CD1c-positive myeloid dendritic cell (primary cell): ENCODE data around the gene CCDC110.
"Not testable (repeated sequence)": the region's sequence is repeated elsewhere in the genome, so short reads cannot be mapped to it uniquely, and the experiment has no call there.

ENCODE experiments used
- DNase-seq: peaks from one replicate; pipeline ENCODE4 v3.0.0-alpha.2; 2016; ENCODE audit errors: extremely low spot score

The CCDC110 gene

DNA sequence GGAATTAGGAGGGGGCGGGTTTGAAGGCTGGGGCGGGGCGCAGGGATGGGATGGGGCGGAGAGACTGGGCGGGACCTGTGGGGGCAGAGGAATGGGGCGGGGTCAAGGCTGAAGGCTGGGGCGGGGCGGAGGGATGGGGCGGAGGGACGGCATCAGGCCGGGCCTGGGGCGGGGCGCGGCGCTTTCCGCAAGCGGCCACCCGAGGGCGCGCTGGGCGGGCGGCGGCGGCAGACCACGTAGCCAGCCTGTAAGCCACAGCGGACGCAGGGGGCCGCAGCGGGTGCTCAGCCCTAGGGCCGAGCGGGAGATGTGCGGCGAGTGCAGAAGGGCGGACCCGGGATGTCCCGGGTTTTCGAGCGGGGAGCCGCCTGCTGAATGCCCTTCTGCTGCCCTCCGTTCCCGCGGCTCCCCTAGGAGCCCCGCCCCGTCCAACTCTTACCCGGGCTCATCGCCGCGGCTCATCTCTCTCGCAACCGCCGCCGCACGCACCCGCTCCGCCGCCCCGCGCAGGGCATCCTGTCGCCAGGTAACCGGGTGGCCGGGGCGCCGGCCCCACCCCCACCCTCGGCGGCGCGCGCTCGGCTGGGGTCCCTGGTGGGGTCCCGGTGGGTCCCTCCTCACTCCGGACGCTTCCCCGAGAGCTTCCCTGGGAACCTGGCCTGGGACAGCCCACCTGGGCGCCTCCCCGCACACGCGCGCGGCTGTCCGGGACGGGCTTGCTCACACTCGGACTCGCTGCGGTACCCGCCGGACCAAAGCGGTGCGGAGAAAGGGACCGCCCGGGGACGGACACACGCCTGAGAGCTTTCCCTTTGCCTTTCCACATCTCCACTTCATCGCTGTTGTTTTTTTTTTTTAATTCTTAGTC is at the start of gene CCDC110:
Gene CCDC110 (minus strand): TSS at position 499 of the 868 bp plus-strand sequence. CDS start 50 bp downstream, at position 449.
- DNase-seq = peak; percentile 87

DNA sequence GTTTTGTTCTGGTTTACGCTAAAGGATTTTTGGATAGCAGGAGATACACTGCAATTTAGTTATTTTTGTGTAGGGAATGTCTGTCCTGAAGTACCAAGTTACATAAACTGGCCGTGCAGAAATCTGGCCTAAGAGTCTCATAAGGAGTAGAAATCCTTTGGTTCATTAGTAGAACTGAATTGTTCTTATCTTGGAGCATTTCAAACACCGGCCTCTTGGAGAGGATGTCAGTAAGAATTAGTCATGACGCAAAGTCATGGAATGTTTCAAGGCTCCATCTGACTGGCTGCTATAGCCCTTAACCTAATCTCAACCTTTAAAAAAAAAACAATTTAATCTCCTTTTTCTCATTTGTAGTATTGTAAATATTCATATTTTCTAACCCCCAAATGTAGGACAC is 48.6 kb upstream of the CCDC110 start:
- no peak for DNase-seq

DNA sequence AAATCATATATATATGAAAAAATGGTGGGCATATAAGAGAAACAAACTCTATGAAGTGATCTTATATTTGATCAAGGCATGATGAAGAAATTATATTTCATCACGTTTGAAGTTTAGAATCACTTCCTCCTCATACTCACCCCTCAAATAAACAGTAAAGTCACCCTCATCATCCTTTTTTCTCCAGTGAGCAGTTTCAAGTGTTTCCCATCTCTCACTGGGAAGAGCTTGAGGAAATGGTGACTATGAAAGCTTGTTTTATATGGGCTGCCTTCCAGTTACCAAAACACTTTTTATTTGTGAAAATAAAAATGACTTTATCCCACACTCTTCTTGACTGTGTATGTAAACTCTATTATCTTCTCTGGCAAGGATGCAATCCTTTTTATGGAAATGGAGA is 47.0 kb upstream of the CCDC110 start:
- no peak for DNase-seq

- DNase-seq = no peak
Measured at GRCh38 chr4:185518069-185518468, 46.5 kb upstream of the CCDC110 start.

DNA sequence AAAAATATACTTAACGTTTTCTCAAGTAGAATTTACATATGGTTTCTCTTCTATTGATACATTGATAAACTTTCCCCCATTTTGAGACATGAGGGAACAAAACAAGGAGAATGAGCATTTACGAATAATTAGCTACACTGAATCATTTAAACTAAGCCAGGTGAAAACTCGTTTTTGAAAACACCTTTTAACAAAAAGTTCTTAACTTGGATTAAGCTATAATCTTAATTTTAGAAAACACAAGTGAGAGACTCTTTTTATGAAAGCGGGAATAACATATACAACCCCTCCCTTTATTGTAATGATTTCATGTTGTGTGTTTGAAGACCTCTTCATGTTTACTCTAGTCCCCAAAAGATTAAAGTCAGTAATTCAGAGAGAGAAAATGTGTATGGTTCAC is 43.7 kb upstream of the CCDC110 start:
- no peak for DNase-seq

DNA sequence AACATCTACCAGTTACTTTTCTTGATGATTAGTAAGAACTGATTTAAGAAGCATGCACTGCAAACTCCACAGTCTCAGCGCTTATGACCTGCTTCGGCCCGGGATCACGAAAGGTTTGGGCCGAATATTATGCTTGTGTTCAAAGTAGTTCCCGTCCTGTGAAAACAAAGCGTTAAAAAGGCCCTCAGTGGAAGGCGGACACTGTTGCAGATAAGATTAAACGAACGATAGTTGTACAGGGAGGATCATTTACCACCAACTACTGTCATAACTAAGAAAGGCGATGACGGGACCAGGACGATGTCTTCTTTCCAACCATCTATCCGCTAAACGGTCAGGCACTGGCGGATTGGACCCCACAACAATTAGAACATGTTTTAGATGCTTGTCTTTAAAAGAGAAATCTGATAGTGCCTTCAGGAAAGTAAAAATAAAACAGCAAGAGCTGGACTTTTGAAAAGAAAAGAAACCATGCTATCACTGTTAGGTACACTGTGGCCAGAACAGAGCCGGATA is 42.7 kb upstream of the CCDC110 start:
- no peak for DNase-seq

DNA sequence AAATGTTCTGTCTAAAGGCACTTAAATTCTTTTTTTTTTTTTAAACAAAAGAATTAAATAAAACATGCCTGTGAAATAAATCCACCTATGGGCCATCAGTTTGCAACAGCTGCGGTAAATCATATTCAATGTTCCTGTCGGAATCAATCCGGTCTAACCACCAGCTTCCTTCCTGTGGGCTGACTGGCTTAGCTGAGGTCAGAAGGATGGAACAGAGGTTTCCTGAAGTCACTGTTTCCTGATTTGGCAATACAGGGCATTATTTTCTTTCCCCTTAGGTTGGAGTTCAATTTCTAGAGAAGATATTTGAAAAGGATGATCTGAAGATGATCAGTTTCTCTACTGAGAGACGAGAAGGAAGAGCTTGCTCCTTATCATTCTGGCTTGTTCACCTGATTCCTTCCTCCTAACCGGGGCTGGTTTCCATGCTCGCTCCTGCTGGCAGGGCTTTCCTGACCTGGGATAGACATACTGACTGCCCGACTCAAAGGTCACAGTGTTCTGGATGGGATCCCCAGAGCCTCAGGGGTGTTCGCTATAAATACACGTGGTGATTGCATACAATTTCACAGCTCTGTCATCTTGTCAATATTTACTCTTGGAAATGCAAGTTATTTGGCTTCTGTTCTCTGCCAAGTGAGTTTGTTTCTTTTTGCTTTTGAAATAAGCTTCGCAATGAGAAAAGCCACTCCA is 42.1 kb upstream of the CCDC110 start:
- peak; percentile 9 for DNase-seq

DNA sequence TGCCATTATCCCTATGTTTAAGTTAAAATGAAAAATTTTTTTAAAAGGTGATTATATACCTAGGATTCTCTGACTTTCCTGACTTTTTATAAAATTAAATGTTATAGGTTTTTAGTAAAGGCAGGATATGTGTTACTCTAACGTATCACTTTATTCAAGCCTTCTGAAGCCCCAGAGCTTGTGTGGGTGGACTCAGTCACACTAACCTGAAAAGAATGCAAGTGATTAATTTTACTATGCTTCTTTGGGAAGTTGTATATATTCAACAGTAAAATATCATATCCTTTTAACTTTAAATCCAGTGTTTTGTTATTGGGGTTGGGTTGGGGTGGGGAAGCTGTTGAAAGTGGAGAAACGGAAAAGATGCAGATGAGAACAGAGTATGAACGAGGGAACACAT is 41.0 kb upstream of the CCDC110 start:
- no peak for DNase-seq

DNA sequence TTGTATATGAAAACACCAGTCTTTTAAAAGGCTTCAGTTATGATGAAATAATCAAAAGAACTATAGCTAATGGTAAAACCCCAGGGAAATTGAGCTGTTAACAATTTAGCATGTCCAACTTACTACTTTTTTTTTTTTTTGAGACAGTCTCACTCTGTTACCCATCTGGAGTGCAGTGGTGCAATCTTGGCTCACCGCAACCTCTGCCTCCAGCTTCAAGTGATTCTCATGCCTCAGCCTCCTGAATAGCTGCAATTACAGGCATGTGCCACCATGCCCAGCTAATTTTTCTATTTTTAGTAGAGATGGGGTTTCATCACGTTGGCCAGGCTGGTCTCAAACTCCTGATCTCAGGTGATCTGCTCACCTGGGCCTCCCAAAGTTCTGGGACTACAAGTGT is 39.7 kb upstream of the CCDC110 start:
- DNase-seq = not testable (repeated sequence)

DNA sequence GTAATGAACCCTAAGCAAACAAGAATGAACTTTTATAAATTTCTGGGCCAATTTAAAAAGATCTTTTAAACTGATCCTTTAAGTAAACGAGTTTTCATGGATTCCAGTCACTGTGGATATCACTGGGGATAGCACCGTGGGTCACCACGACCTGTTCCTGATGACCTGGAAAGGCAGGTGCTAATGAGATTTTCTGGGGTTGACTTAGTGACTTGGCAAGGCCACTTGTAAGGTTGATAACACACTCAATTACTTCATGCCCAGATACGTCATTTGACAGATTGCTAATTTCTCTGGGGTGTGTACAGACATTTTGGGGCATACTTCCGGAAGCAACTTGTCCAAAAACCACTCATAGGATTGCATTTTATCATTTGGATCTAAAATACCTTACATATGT is 39.3 kb upstream of the CCDC110 start:
- no peak for DNase-seq

- no peak for DNase-seq
Measured at GRCh38 chr4:185508181-185508580, 36.6 kb upstream of the CCDC110 start.

- DNase-seq = no peak
Measured at GRCh38 chr4:185506422-185506821, 34.9 kb upstream of the CCDC110 start.

- DNase-seq = no peak
Measured at GRCh38 chr4:185504098-185505047, 32.8 kb upstream of the CCDC110 start.

- no peak for DNase-seq
Measured at GRCh38 chr4:185502386-185502785, 30.9 kb upstream of the CCDC110 start.

GRCh38 chr4:185500576-185500975 is 29.0 kb upstream of the CCDC110 start:
- no peak for DNase-seq

DNA sequence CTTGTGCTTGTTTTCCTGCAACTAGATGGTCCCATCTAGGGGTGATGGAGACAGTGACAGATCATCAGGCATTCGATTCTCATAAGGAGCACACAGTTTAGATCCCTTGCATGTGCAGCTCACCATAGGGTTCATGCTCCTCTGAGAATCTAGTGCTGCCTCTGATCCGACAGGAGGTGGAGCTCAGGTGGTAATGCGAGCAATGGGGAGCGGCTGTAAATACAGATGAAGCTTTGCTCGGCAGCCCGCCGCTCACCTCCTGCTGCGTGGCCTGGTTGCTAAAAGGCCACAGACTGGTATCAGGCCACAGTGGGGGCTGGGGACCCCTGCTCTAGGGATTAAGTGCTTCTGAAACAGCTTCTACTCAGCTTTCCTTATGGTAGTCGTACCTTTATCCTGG is 28.5 kb upstream of the CCDC110 start:
- no peak for DNase-seq

DNA sequence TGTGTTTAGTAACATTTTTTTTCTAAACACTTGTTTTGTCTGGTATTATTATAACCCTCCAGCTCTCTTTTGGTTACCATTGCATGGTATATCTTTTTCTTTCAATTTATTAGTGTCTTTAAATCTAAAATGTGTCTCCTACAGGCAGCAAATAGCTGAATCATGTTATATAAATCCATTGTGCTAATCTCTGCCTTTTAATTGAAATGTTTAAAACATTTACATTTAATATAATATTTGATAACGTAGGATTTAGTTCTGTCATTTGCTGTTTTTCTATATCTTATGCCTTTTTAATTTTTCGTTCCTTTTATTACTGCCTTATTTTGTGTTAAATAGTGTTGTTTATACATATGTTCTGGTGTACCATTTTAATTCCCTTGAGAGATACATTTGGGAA is 17.1 kb upstream of the CCDC110 start:
- no peak for DNase-seq

DNA sequence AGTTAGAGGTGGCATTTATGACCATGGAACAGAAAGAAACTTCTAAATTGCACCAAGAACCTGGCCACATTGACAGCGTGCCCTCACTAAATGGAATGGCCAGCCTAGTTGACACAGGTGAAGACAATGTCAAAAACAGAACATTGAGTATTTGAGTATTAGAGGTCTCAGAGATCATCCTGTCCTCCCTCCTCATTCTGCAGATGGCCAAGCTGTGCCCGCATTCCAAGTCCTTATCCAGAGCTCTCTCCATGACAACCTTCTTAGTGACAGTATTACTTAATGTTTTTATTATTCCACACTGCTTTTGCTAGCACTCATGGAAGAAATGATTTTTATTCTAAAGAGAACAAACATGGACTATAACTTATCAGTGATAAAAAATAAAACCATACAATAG is 9.9 kb upstream of the CCDC110 start:
- no peak for DNase-seq

DNA sequence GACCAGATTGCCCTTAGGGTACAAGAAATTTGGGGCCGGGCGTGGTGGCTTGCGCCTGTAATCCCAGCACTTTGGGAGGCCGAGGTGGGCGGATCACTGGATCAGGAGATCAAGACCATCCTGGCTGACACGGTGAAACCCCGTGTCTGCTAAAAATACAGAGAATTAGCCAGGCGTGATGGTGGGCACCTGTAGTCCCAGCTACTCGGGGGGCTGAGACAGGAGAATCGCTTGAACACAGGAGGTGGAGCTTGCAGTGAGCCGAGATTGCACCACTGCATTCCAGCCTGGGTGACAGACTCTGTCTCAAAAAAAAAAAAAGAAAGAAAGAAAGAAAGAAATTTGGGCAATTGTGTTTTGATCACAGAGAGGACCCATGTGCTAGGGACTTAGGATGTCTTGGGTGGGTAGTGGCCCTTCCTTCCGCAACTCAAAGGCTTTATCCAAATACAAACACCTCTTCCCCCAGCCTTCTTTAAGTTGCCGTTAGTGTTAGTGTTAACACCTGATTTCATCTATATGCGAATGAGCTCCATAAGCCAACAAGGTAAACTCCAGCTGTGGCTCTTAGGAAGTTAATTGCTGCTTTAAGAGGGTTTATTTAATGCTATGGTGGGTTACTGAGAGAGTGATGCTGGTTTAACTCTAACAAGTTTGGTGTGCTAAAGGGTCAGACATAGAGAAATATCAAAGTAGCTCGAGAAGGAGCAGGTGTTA is 8.6 kb upstream of the CCDC110 start:
- DNase-seq = no peak

DNA sequence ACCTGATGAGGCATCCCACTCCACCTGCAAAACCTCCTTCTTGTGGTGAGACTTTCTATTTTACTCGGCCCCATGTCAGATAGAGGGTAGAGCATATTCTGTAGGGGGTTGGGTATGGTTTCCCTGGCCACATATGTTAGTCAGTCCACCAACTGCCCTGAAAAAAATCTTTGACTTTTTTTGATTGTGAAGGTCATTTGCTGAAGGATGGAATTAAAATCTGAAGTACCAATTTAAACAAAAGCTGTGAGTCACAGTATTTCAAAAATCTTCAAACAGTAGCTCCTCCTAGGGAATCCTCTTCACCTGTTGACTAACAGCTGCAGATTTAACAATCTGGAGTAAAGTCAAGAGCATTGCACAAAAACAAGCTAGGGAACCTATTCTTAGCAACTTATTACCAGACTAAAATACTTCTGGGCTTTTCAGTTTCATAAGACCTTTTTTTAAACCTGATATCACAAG is 8.0 kb upstream of the CCDC110 start:
- DNase-seq = no peak

GRCh38 chr4:185473247-185473646 is 1.7 kb upstream of the CCDC110 start:
- no peak for DNase-seq
